Esophagus muscularis mucosa (tissue), 4 donors: ENCODE results near the gene SCGB1C2.

Experiments used
- CTCF ChIP-seq, 3 experiments: fragments of 200-600 bp in 2 of 3; fragments of 450-650 bp in 1 of 3; sonication (generic) in 2 of 3; IDR thresholded peaks; one replicate each; pipeline ENCODE4 v1.5.1; 2017 to 2019; ENCODE audit warnings: antibody characterized with exemption in 3 of 3, mild to moderate bottlenecking in 2 of 3, moderate library complexity in 1 of 3
- EP300 ChIP-seq: sonication (generic); formaldehyde crosslinking; IDR thresholded peaks from one replicate; pipeline ENCODE4 v1.6.1; 2017; ENCODE audit warnings: antibody characterized with exemption
- POLR2AphosphoS5 ChIP-seq, 2 donors: sonication (generic); formaldehyde crosslinking; IDR thresholded peaks; one replicate each; pipeline ENCODE4 v1.6.1; 2017; ENCODE audit warnings: antibody characterized with exemption in 2 of 2

GRCh38 chr17:161481-161880, 24.1 kb downstream of the SCGB1C2 start:
- TF ChIP-seq CTCF (IDR thresholded peaks at IDR 0.05) = no peak
- TF ChIP-seq POLR2AphosphoS5 (IDR thresholded peaks at IDR 0.05) = no peak
- TF ChIP-seq EP300 = no peak
